Activated T-helper 1 cell treated with anti-CD3 and anti-CD28 coated beads, Interleukin-12 subunit alpha, Interleukin-12 subunit beta, Interleukin-2, Interleukin-4 antibody, amounts not matched to agents 30 ng/mL and 10 ng/mL and 1 ng/mL, durations not matched to agents 14 hours and 24 hours and 36 hours (primary cell): ENCODE results near the gene RNLS. TPM values are rescaled to one million over a fixed set of nuclear protein-coding genes. Genes with fewer than 3 reads are reported as not detected.

Source experiments
- DNase-seq: peaks from one replicate; pipeline ENCODE4 v3.0.0; 2021; ENCODE audit warnings: low spot score
- H3K27ac Mint-ChIP-seq: one replicate; pipeline ENCODE4 v1.8.0; 2021; ENCODE audit warnings: mild to moderate bottlenecking, mixed read lengths
- H3K27me3 Mint-ChIP-seq: one replicate; pipeline ENCODE4 v1.8.0; 2022; ENCODE audit warnings: mild to moderate bottlenecking, moderate library complexity, mixed read lengths; ENCODE audit not compliant: insufficient read depth
- H3K36me3 Mint-ChIP-seq: one replicate; pipeline ENCODE4 v1.8.0; 2021; ENCODE audit warnings: low read depth, mixed read lengths
- H3K4me1 Mint-ChIP-seq: one replicate; pipeline ENCODE4 v1.8.0; 2021; ENCODE audit warnings: low read depth, mixed read lengths
- H3K4me3 Mint-ChIP-seq: one replicate; pipeline ENCODE4 v1.8.0; 2021; ENCODE audit warnings: mild to moderate bottlenecking, moderate library complexity, mixed read lengths
- H3K9me3 Mint-ChIP-seq: one replicate; pipeline ENCODE4 v1.8.0; 2021; ENCODE audit warnings: mixed read lengths
- intact Hi-C: fragments of 100-400 bp; cut with micrococcal nuclease; formaldehyde crosslinking; loops from one replicate; pipeline ENCODE4 v1.15.1; 2024
- total RNA-seq: library from RNA; stranded (reverse); gene quantifications from 2 replicates; pipeline ENCODE4 v1.2.3, GENCODE V29; 2022

The RNLS gene
- total RNA-seq, 1 donor from 2014 or later: 2.0 TPM

GRCh38 chr10:88474884-88475844 lies 108.0 kb downstream of the RNLS start:
- Mint-ChIP-seq H3K9me3 (no peaks in the 10 kb centered on the region), H3K27me3 (peaks cover 2% of the 10 kb centered on the region), H3K36me3 (no peaks in the 10 kb centered on the region), H3K4me3 (no peak overlapping the region), H3K4me1 (no peaks in the 10 kb centered on the region), H3K27ac (no peak overlapping the region)
- no peak for DNase-seq
- intact Hi-C loops: no loop called here

GRCh38 chr10:88473989-88474883 lies 108.9 kb downstream of the RNLS start:
- no peaks in the 10 kb centered on the region for H3K27me3 Mint-ChIP-seq

GRCh38 chr10:88472540-88472939 lies 110.6 kb downstream of the RNLS start:
- no peak for DNase-seq

More at GRCh38 chr10:88473989-88474883, 108.9 kb downstream of the RNLS start:
- no peak for DNase-seq
- Mint-ChIP-seq H3K9me3 (no peaks in the 10 kb centered on the region), H3K27ac (no peak overlapping the region), H3K4me3 (no peak overlapping the region), H3K4me1 (no peaks in the 10 kb centered on the region), H3K36me3 (no peaks in the 10 kb centered on the region)
- intact Hi-C loops: no loop called here

GRCh38 chr10:88471899-88472298 lies 111.2 kb downstream of the RNLS start:
- H3K9me3 Mint-ChIP-seq: no peaks in the 10 kb centered on the region
- intact Hi-C loops: no loop called here
- no peaks in the 10 kb centered on the region for H3K27me3 Mint-ChIP-seq

More at GRCh38 chr10:88472540-88472939, 110.6 kb downstream of the RNLS start:
- H3K36me3 Mint-ChIP-seq: no peaks in the 10 kb centered on the region
- intact Hi-C loops: no loop called here
- H3K27ac Mint-ChIP-seq: no peak overlapping the region
- no peaks in the 10 kb centered on the region for H3K27me3 Mint-ChIP-seq
- H3K4me1 Mint-ChIP-seq: no peaks in the 10 kb centered on the region
- H3K9me3 Mint-ChIP-seq: no peaks in the 10 kb centered on the region
- no peak overlapping the region for H3K4me3 Mint-ChIP-seq

GRCh38 chr10:88467835-88468485 lies 115.2 kb downstream of the RNLS start:
- Mint-ChIP-seq H3K27me3 (peaks cover 8% of the 10 kb centered on the region), H3K27ac (no peak overlapping the region), H3K4me1 (no peaks in the 10 kb centered on the region), H3K9me3 (no peaks in the 10 kb centered on the region), H3K36me3 (no peaks in the 10 kb centered on the region), H3K4me3 (no peak overlapping the region)
- intact Hi-C loops: no loop called here
- DNase-seq: no peak

More at GRCh38 chr10:88471899-88472298, 111.2 kb downstream of the RNLS start:
- DNase-seq: no peak
- Mint-ChIP-seq H3K4me1 (no peaks in the 10 kb centered on the region), H3K4me3 (no peak overlapping the region), H3K36me3 (no peaks in the 10 kb centered on the region), H3K27ac (no peak overlapping the region)

GRCh38 chr10:88466786-88467185 lies 116.3 kb downstream of the RNLS start:
- Mint-ChIP-seq H3K36me3 (no peaks in the 10 kb centered on the region), H3K27me3 (peaks cover 8% of the 10 kb centered on the region), H3K4me1 (no peaks in the 10 kb centered on the region), H3K9me3 (peaks cover 4% of the 10 kb centered on the region), H3K4me3 (no peak overlapping the region), H3K27ac (no peak overlapping the region)
- intact Hi-C loops: no loop called here
- DNase-seq: no peak

GRCh38 chr10:88465765-88466164 lies 117.4 kb downstream of the RNLS start:
- intact Hi-C loops: no loop called here
- Mint-ChIP-seq H3K4me1 (no peaks in the 10 kb centered on the region), H3K27me3 (peaks cover 8% of the 10 kb centered on the region), H3K27ac (no peak overlapping the region), H3K9me3 (peaks cover 4% of the 10 kb centered on the region), H3K36me3 (no peaks in the 10 kb centered on the region), H3K4me3 (no peak overlapping the region)
- no peak for DNase-seq

- DNase-seq: no peak
- H3K27ac Mint-ChIP-seq: no peak overlapping the region
- no peaks in the 10 kb centered on the region for H3K36me3 Mint-ChIP-seq
- intact Hi-C loops: no loop called here
- H3K4me1 Mint-ChIP-seq: no peaks in the 10 kb centered on the region
- H3K27me3 Mint-ChIP-seq: peaks cover 8% of the 10 kb centered on the region
- H3K4me3 Mint-ChIP-seq: no peak overlapping the region
- peaks cover 4% of the 10 kb centered on the region for H3K9me3 Mint-ChIP-seq
Measured at GRCh38 chr10:88463811-88464210, 119.3 kb downstream of the RNLS start.

GRCh38 chr10:88461426-88461825 lies 121.7 kb downstream of the RNLS start:
- Mint-ChIP-seq H3K4me1 (no peaks in the 10 kb centered on the region), H3K27ac (no peak overlapping the region)

GRCh38 chr10:88459530-88459929 lies 123.6 kb downstream of the RNLS start:
- Mint-ChIP-seq H3K36me3 (no peaks in the 10 kb centered on the region), H3K4me3 (no peak overlapping the region), H3K27ac (no peak overlapping the region), H3K4me1 (no peaks in the 10 kb centered on the region), H3K27me3 (peaks cover 7% of the 10 kb centered on the region), H3K9me3 (peaks cover 4% of the 10 kb centered on the region)
- no peak for DNase-seq
- intact Hi-C loops: no loop called here

More at GRCh38 chr10:88461426-88461825, 121.7 kb downstream of the RNLS start:
- Mint-ChIP-seq H3K36me3 (no peaks in the 10 kb centered on the region), H3K9me3 (peaks cover 4% of the 10 kb centered on the region), H3K27me3 (peaks cover 10% of the 10 kb centered on the region), H3K4me3 (no peak overlapping the region)
- intact Hi-C loops: no loop called here
- DNase-seq: no peak

- H3K9me3 Mint-ChIP-seq: peaks cover 4% of the 10 kb centered on the region
- no peak for DNase-seq
- H3K36me3 Mint-ChIP-seq: no peaks in the 10 kb centered on the region
- H3K27ac Mint-ChIP-seq: no peak overlapping the region
- peaks cover 2% of the 10 kb centered on the region for H3K27me3 Mint-ChIP-seq
- intact Hi-C loops: no loop called here
- H3K4me3 Mint-ChIP-seq: no peak overlapping the region
- no peaks in the 10 kb centered on the region for H3K4me1 Mint-ChIP-seq
Measured at GRCh38 chr10:88458209-88458608, 124.9 kb downstream of the RNLS start.

GRCh38 chr10:88457660-88458059 lies 125.5 kb downstream of the RNLS start:
- Mint-ChIP-seq H3K4me3 (no peak overlapping the region), H3K27ac (no peak overlapping the region), H3K4me1 (no peaks in the 10 kb centered on the region), H3K27me3 (peaks cover 2% of the 10 kb centered on the region), H3K36me3 (no peaks in the 10 kb centered on the region), H3K9me3 (peaks cover 4% of the 10 kb centered on the region)
- DNase-seq: no peak
- intact Hi-C loops: no loop called here
